ENCODE measurements around the gene FBXO10. TPM values are rescaled to one million over a fixed set of nuclear protein-coding genes. Genes with fewer than 3 reads are reported as not detected.

The FBXO10 gene
- total and polyA plus RNA-seq, 10 of the 15 experiments (the other 5 are each of a cell fraction or from before 2014, with no cell fraction given): 1.6 to 17.2 (median 9.6) TPM

DNA sequence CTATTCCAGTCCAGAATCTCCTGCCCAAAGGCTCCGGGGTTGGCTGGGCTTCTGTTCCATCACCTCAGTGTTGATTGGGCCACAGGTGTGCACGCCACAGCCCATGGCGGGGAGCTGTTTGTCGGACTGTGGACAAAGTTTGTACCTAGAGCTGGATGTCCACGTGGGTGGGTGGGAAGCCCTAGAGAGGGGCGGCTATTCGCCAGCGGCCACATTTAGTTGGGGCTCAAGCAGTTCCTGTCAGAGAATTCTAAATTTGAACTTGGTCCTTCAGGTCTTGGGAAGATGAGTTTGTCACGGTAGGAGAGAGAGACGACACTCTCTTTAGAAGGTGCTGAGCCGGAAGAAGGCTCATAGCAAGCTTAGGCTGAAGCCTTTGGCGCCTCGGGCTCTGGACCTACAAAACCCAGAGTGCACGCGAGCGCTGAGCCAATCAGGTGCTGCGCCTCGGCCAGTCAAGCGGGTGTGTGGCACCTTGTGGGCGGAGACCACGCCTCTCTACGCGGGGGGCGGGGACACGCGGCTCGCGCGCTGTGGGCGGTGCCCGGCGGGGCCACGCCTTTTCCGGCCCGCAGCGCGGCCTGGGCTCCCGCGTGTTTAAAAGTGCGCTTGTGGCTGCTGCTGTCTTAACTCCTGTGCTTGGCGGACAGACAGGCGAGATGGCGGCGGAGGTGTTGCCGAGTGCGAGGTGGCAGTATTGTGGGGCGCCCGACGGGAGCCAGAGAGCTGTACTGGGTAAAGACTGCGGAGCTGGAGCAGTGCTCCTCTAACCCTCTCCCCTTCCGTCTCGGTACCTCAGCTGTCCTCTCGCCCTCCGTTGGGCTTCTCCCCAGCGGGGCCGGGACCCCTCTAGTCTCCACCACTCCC is 90.6 kb downstream of the FBXO10 start, which contains the start of gene POLR1E:
Gene POLR1E (plus strand): TSS at position 560 of the 867 bp plus-strand sequence. CDS start 100 bp downstream, at position 660.
- ATAC-seq (peak; percentile 95), FAIRE-seq (peak; percentile 89), DNase-seq (ENCODE audit: low read depth, low spot score) (peak; percentile 85)
- Histone ChIP-seq H3K27me3 (replicated peaks in 1 of 2; ENCODE audit: control insufficient read depth in 2 of 2, insufficient read depth in 2 of 2, low read length in 1 of 2) (0 out of 4 replicates have a peak, but pooled peaks cover 0 to 2% of the 10 kb centered on the region in 2 experiments), H4K20me1 (ENCODE audit: control insufficient read depth, insufficient read depth) (no peaks in the 10 kb centered on the region), H3K9ac (ENCODE audit: control insufficient read depth, insufficient read depth, low read length) (peak within 1 kb of the TSS; percentile 92), H3K36me3 (ENCODE audit: control insufficient read depth in 2 of 2, insufficient read depth in 2 of 2, low read length in 1 of 2) (peaks cover 0 to 9% of the 10 kb centered on the region in 2 experiments; a peak in 1 of 4 replicates), H3K4me1 (ENCODE audit: control insufficient read depth, insufficient read depth, low read length) (peaks cover 14% of the 10 kb centered on the region), H3K79me2 (ENCODE audit: control insufficient read depth, insufficient read depth, low read length) (peaks cover 31% of the 10 kb centered on the region), H3K4me2 (ENCODE audit: control insufficient read depth, insufficient read depth) (peak within 1 kb of the TSS; percentile 99), H3K4me3 (peak within 1 kb of the TSS; percentile 100), H3K9me3 (replicated peaks; ENCODE audit: control insufficient read depth, insufficient read depth, low read length) (no peaks in the 10 kb centered on the region), H3K27ac (ENCODE audit: control insufficient read depth, insufficient read depth) (peak within 1 kb of the TSS; percentile 71), H2AFZ (ENCODE audit: control insufficient read depth, low read depth, low read length) (peak within 1 kb of the TSS; percentile 94)
- ChIA-PET CTCF (interaction anchor here (0.7 to 3.0 kb wide), 5 partner anchors 13 to 417 kb away, joined by 3 to 13 read pairs (median 4); partner anchors contain the start of gene TOMM5), POLR2A (interaction anchor here (0.6 to 4.0 kb wide), 14 partner anchors 11 to 349 kb away, joined by 3 to 28 read pairs (median 4); partner anchors contain the start of genes FBXO10, TOMM5 and ZBTB5), RAD21 (ENCODE audit: unreplicated experiment) (interaction anchor here (1.0 to 3.7 kb wide), 11 partner anchors 9 to 428 kb away, joined by 3 to 18 read pairs (median 5); partner anchors contain the start of genes FBXO10, TOMM5 and ZBTB5), SMC1A (ENCODE audit: uncharacterized antibody, unreplicated experiment) (interaction anchor here (1.1 to 4.9 kb wide), 10 partner anchors 10 to 107 kb away, joined by 4 to 21 read pairs (median 6); partner anchors contain the start of genes FBXO10 and TOMM5)
- intact Hi-C loops (cut with micrococcal nuclease; ENCODE audit: unreplicated experiment) (loop anchor here (2.0 to 10.0 kb wide), 3 partner anchors 92 to 299 kb away; partner anchors contain the start of genes EXOSC3, FBXO10 and TOMM5), in situ Hi-C loops (cut with MboI) (loop anchor here (5.0 to 25.0 kb wide), 2 partner anchors 422 to 527 kb away; no protein-coding TSS in a partner anchor)
- TSS peak; percentile 95 for BruUV-seq (replicated peaks)
- WGBS (ENCODE audit: insufficient coverage, insufficient replicate concordance, low lambda C conversion rate, missing lambda C conversion rate): 3% methylated on average over 54 of the region's 56 CpGs
- TF ChIP-seq, protein P1, sequence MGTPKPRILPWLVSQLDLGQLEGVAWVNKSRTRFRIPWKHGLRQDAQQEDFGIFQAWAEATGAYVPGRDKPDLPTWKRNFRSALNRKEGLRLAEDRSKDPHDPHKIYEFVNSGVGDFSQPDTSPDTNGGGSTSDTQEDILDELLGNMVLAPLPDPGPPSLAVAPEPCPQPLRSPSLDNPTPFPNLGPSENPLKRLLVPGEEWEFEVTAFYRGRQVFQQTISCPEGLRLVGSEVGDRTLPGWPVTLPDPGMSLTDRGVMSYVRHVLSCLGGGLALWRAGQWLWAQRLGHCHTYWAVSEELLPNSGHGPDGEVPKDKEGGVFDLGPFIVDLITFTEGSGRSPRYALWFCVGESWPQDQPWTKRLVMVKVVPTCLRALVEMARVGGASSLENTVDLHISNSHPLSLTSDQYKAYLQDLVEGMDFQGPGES (IDR thresholded peaks at IDR 0.05): peak; percentile 9; the same call in 1 of the 2 replicates
- no peak for TF ChIP-seq ZZZ3 (IDR thresholded peaks at IDR 0.05; ENCODE audit: control insufficient read depth, insufficient read length, low read depth)
- TF ChIP-seq, protein P2, sequence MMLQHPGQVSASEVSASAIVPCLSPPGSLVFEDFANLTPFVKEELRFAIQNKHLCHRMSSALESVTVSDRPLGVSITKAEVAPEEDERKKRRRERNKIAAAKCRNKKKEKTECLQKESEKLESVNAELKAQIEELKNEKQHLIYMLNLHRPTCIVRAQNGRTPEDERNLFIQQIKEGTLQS (IDR thresholded peaks at IDR 0.05; ENCODE audit: borderline replicate concordance, extremely low read depth, low read depth, low read length): no peak
- peak; percentile 47 for TF ChIP-seq PAX5 (IDR thresholded peaks at IDR 0.05; ENCODE audit: borderline replicate concordance, low read depth, low read length)
- peak; percentile 84 to 91 for TF ChIP-seq BHLHE40 (IDR thresholded peaks at IDR 0.05; ENCODE audit: borderline replicate concordance in 1 of 2, low read depth in 2 of 2, low read length in 1 of 2)
- TF ChIP-seq RUNX3 (IDR thresholded peaks at IDR 0.05; ENCODE audit: low read length): no peak; the same call in 1 of the 2 replicates
- TF ChIP-seq SRF (IDR thresholded peaks at IDR 0.05; ENCODE audit: low read depth in 2 of 2, low read length in 2 of 2): 0 out of 4 replicates have a peak, but pooled peaks of 1 of the 2 experiments have one; percentile 31
- peak; percentile 71 for TF ChIP-seq CREM (IDR thresholded peaks at IDR 0.05; ENCODE audit: low read depth)
- no peak for TF ChIP-seq NFIC (IDR thresholded peaks at IDR 0.05; ENCODE audit: low read depth, low read length)
- TF ChIP-seq WRNIP1 (IDR thresholded peaks at IDR 0.05; ENCODE audit: borderline replicate concordance, low read depth, low read length): no peak
- peak; percentile 73 for TF ChIP-seq GATAD2B (conservative IDR thresholded peaks at IDR 0.05; ENCODE audit: low read depth)
- peak; percentile 77 for TF ChIP-seq YY1 (IDR thresholded peaks at IDR 0.05; ENCODE audit: low read depth, low read length)
- peak; percentile 94 for TF ChIP-seq POLR2AphosphoS5 (IDR thresholded peaks at IDR 0.05; ENCODE audit: low read length)
- TF ChIP-seq, protein P3, sequence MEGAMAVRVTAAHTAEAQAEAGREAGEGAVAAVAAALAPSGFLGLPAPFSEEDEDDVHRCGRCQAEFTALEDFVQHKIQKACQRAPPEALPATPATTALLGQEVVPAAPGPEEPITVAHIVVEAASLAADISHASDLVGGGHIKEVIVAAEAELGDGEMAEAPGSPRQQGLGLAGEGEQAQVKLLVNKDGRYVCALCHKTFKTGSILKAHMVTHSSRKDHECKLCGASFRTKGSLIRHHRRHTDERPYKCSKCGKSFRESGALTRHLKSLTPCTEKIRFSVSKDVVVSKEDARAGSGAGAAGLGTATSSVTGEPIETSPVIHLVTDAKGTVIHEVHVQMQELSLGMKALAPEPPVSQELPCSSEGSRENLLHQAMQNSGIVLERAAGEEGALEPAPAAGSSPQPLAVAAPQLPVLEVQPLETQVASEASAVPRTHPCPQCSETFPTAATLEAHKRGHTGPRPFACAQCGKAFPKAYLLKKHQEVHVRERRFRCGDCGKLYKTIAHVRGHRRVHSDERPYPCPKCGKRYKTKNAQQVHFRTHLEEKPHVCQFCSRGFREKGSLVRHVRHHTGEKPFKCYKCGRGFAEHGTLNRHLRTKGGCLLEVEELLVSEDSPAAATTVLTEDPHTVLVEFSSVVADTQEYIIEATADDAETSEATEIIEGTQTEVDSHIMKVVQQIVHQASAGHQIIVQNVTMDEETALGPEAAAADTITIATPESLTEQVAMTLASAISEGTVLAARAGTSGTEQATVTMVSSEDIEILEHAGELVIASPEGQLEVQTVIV (IDR thresholded peaks at IDR 0.05; ENCODE audit: borderline replicate concordance, partially characterized antibody): peak; percentile 14
- TF ChIP-seq SMAD1 (IDR thresholded peaks at IDR 0.05; ENCODE audit: low read depth, partially characterized antibody): no peak
- peak; percentile 65; the same call in 1 of the 2 replicates for TF ChIP-seq RB1 (IDR thresholded peaks at IDR 0.05; ENCODE audit: borderline replicate concordance)
- peak; percentile 70 for TF ChIP-seq MYC (IDR thresholded peaks at IDR 0.05; ENCODE audit: insufficient read depth, insufficient read length, insufficient replicate concordance, low read length, severe bottlenecking)
- no peak for TF ChIP-seq CBX3 (IDR thresholded peaks at IDR 0.05; ENCODE audit: borderline replicate concordance, low read depth)
